ENCODE results near the gene SORL1-AS1.
"Not testable (repeated sequence)": the region's sequence is repeated elsewhere in the genome, so short reads cannot be mapped to it uniquely, and the experiment has no call there.

Gene SORL1-AS1

GRCh38 chr11:121482231-121483129 lies 29.7 kb upstream of the SORL1-AS1 start:
- TF ChIP-seq CTCF (IDR thresholded peaks at IDR 0.05; ENCODE audit: insufficient read depth, low read depth, low read length) = no peak
- no peak overlapping the region for H3K4me3 ChIP-seq (ENCODE audit: low read depth, low read length)
- no peak for DNase-seq (ENCODE audit: low read depth)

GRCh38 chr11:121481484-121482230 lies 28.9 kb upstream of the SORL1-AS1 start:
- H3K4me3 ChIP-seq (ENCODE audit: low read depth, low read length); DNase-seq (ENCODE audit: low read depth): not testable (repeated sequence)

- H3K4me3 ChIP-seq (ENCODE audit: low read depth, low read length) = no peak overlapping the region
- no peak for TF ChIP-seq CTCF (IDR thresholded peaks at IDR 0.05; ENCODE audit: insufficient read depth, low read depth, low read length)
- no peak for DNase-seq (ENCODE audit: low read depth)
These were observed 27.0 kb upstream of the SORL1-AS1 start for GRCh38 chr11:121479698-121480238.

- TF ChIP-seq CTCF (IDR thresholded peaks at IDR 0.05; ENCODE audit: insufficient read depth, low read depth, low read length) = no peak
- H3K4me3 ChIP-seq (ENCODE audit: low read depth, low read length) = no peak overlapping the region
- no peak for DNase-seq (ENCODE audit: low read depth)
These were observed 26.3 kb upstream of the SORL1-AS1 start for GRCh38 chr11:121478895-121479697.

- H3K4me3 ChIP-seq (ENCODE audit: low read depth, low read length) = no peak overlapping the region
- TF ChIP-seq CTCF (IDR thresholded peaks at IDR 0.05; ENCODE audit: insufficient read depth, low read depth, low read length) = no peak
- no peak for DNase-seq (ENCODE audit: low read depth)
These were observed 25.6 kb upstream of the SORL1-AS1 start for GRCh38 chr11:121478226-121478894.

GRCh38 chr11:121476379-121477032 lies 23.7 kb upstream of the SORL1-AS1 start:
- DNase-seq (ENCODE audit: low read depth) = no peak
- no peak for TF ChIP-seq CTCF (IDR thresholded peaks at IDR 0.05; ENCODE audit: insufficient read depth, low read depth, low read length)
- no peak overlapping the region for H3K4me3 ChIP-seq (ENCODE audit: low read depth, low read length)
